ENCODE measurements around the gene TMEM145.

The TMEM145 gene

GRCh38 chr19:42312370-42312769 lies 739 bp upstream of the TMEM145 start:
- no peak for TF ChIP-seq CTCF (conservative IDR thresholded peaks at IDR 0.05)
- H3K27ac ChIP-seq: peak overlapping the region; percentile 85; the same call in 1 of the 2 replicates

GRCh38 chr19:42313840-42314755 lies 989 bp downstream of the TMEM145 start:
- H3K27ac ChIP-seq: peak overlapping the region; percentile 85
- TF ChIP-seq CTCF (conservative IDR thresholded peaks at IDR 0.05): no peak

GRCh38 chr19:42315024-42315423 lies 1.9 kb downstream of the TMEM145 start:
- no peak for TF ChIP-seq CTCF (conservative IDR thresholded peaks at IDR 0.05)
- no peak overlapping the region for H3K27ac ChIP-seq

DNA sequence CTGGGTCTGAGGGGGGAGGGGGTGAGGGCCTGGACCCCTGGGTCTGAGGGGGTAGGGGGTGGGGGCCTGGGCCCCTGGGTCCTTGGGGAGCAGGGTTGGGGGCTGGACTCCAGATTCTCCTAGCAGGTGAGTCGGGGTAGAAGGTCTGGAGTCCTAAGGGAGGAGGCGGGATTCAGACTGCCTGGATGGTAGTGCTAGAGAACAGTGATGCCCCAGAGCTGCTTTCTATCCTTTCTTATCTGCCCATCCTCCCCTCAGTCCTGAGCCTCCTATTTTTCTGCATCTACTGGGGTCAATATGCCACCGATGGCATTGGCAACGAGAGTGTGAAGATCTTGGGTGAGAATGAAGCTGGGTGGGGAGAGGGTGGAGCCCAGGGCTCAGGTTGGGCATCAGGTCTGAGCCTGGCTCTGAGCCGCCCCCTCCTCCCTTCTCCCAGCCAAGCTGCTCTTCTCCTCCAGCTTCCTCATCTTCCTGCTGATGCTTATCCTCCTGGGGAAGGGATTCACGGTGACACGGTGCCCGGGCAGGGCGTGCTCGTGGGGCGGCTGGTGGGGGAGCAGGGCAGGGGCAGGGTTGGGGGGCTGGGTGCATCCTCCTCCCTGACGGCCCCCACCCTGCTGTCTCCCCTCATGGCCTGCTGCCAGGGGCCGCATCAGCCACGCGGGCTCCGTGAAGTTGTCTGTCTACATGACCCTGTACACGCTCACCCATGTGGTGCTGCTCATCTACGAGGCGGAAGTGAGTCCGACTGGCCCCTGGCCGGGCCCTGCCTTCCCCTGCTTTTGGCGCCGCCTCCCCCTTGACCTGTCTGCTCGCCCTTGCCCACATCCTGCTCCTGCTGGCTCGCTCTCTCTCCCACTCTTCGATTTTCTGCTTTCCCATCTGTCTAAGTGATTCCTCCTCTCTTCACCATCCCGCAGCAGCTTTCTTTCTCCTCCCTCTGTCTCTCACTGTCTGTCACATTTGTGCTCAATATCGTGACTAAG lies 3.4 kb downstream of the TMEM145 start:
- TF ChIP-seq CTCF (conservative IDR thresholded peaks at IDR 0.05): no peak
- H3K27ac ChIP-seq: no peak overlapping the region

DNA sequence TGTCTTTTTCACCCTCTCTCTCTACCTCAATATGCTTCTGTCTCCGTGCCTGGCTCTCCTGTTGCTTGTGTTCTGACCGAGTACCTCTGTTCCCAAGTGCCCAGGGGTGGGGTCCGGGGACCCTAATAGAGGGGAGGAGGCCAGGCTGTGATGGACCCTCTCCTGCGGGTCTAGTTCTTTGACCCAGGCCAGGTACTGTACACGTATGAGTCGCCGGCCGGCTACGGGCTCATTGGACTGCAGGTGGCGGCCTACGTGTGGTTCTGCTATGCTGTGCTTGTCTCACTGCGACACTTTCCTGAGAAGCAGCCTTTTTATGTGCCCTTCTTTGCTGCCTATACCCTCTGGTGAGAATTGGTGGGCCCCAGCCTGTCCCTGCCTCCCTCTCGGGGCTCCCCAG lies 4.4 kb downstream of the TMEM145 start:
- TF ChIP-seq CTCF (conservative IDR thresholded peaks at IDR 0.05): no peak
- H3K27ac ChIP-seq: no peak overlapping the region

- no peak overlapping the region for H3K27ac ChIP-seq
- TF ChIP-seq CTCF (conservative IDR thresholded peaks at IDR 0.05): no peak
Observed at GRCh38 chr19:42322305-42322704, 9.2 kb downstream of the TMEM145 start.

GRCh38 chr19:42323473-42323851 lies 10.4 kb downstream of the TMEM145 start:
- TF ChIP-seq CTCF (conservative IDR thresholded peaks at IDR 0.05): no peak

More at GRCh38 chr19:42323473-42323851, 10.4 kb downstream of the TMEM145 start:
- H3K27ac ChIP-seq: no peak overlapping the region
